Kidney (tissue), 14 donors: Measurements from ENCODE around the gene CNTN5. TPM values are rescaled to one million over a fixed set of nuclear protein-coding genes. Genes with fewer than 3 reads are reported as not detected.

Source experiments
- DNase-seq, 5 donors: peaks; one replicate each; pipeline ENCODE4 v3.0.0-alpha.2; 2013 to 2020
- FAIRE-seq: peaks from 2 replicates; lab custom pipeline; 2012; peaks lifted over from hg19 to GRCh38; lab: Jason Lieb, UNC
- H3K27ac ChIP-seq, 2 donors: one replicate each; pipeline ENCODE4 v1.7.0; 2013; ENCODE audit warnings: low read depth in 2 of 2, low read length in 2 of 2, inconsistent platforms in 1 of 2
- H3K27me3 ChIP-seq: one replicate; pipeline ENCODE4 v1.7.1; 2013; ENCODE audit warnings: low read length, inconsistent platforms; ENCODE audit not compliant: control insufficient read depth, insufficient read depth
- H3K36me3 ChIP-seq, 3 donors: one replicate each; pipeline versions ENCODE4 v1.7.0 to v1.7.1; 2013; ENCODE audit warnings: low read length in 3 of 3, control low read depth in 1 of 3, inconsistent platforms in 1 of 3; ENCODE audit not compliant: insufficient read depth in 3 of 3, control insufficient read depth in 2 of 3
- H3K4me1 ChIP-seq, 3 donors: one replicate each; pipeline versions ENCODE4 v1.7.0 to v1.7.1; 2013; ENCODE audit warnings: low read length in 3 of 3, inconsistent platforms in 1 of 3, low read depth in 1 of 3; ENCODE audit not compliant: control insufficient read depth in 2 of 3, insufficient read depth in 2 of 3
- H3K4me3 ChIP-seq, 3 donors: one replicate each; pipeline versions ENCODE4 v1.7.0 to v1.8.1; 2013; ENCODE audit warnings: low read length in 3 of 3, control low read depth in 1 of 3, inconsistent platforms in 1 of 3
- H3K9ac ChIP-seq, 3 donors: one replicate each; pipeline versions ENCODE4 v1.7.0 to v1.7.1; 2013; ENCODE audit warnings: low read length in 3 of 3, control low read depth in 1 of 3, inconsistent platforms in 1 of 3
- H3K9me3 ChIP-seq, 3 donors: one replicate each; pipeline versions ENCODE4 v1.7.0 to v1.7.1; 2013; ENCODE audit warnings: low read length in 3 of 3, control low read depth in 1 of 3, inconsistent platforms in 1 of 3; ENCODE audit not compliant: control insufficient read depth in 2 of 3, insufficient read depth in 1 of 3
- CTCF ChIP-seq: IDR thresholded peaks from 3 replicates; pipeline ENCODE4 v1.5.1; 2012; ENCODE audit warnings: mild to moderate bottlenecking, moderate library complexity, borderline replicate concordance; ENCODE audit not compliant: insufficient read depth; ENCODE audit errors: extremely low read depth
- intact Hi-C: fragments of 100-400 bp; cut with DNase I; formaldehyde crosslinking; loops from one replicate; pipeline ENCODE4 v1.11.1; 2022
- polyA plus RNA-seq: library from polyadenylated mRNA; stranded (reverse); fragments of 350-450 nt; fragmentation: Illumina TruSeq; extraction: RNeasy Lipid Tissue Mini Kit (QIAGEN cat#74804); gene quantifications from one replicate; pipeline ENCODE4 v1.2.3, GENCODE V29; 2014; ENCODE audit warnings: low read depth, low replicate concordance; ENCODE audit not compliant: insufficient read depth
- total RNA-seq: library from RNA; stranded (reverse); fragmentation: NEBNext Ultra II Directional; extraction: Animal tissue kit (Norgen Biotek cat#: 25700); gene quantifications from one replicate; pipeline ENCODE4 v1.2.1, GENCODE V29; 2021
- donor health status: control.
- donor health status: control.
- donor health status: control.
- donor health status: control.
- donor health status: control.
- donor health status: DM: yes; HTN: yes; CAD: no.
- donor health status: Normal renal cell carcinoma (clear cell type).

The CNTN5 gene
- total and polyA plus RNA-seq, 2 donors from 2014 or later = 0.11 to 0.66 TPM

GRCh38 chr11:99513368-99513767 lies 492.6 kb downstream of the CNTN5 start:
- no peaks in the 10 kb centered on the region for H3K4me1 ChIP-seq
- no peak for TF ChIP-seq CTCF
- no peaks in the 10 kb centered on the region for H3K36me3 ChIP-seq
- H3K9me3 ChIP-seq = no peaks in the 10 kb centered on the region
- H3K27ac ChIP-seq = no peak overlapping the region
- intact Hi-C loops = no loop called here
- DNase-seq = no peak
- no peak overlapping the region for H3K9ac ChIP-seq
- no peak overlapping the region for H3K4me3 ChIP-seq
- FAIRE-seq = no peak
- H3K27me3 ChIP-seq = no peaks in the 10 kb centered on the region

- no peak for TF ChIP-seq CTCF
- DNase-seq = no peak
- no peaks in the 10 kb centered on the region for H3K9me3 ChIP-seq
- H3K4me3 ChIP-seq = no peak overlapping the region
- no peaks in the 10 kb centered on the region for H3K27me3 ChIP-seq
- intact Hi-C loops = no loop called here
- H3K27ac ChIP-seq = no peak overlapping the region
- H3K36me3 ChIP-seq = no peaks in the 10 kb centered on the region
- no peaks in the 10 kb centered on the region for H3K4me1 ChIP-seq
- FAIRE-seq = no peak
- H3K9ac ChIP-seq = no peak overlapping the region
Measured at GRCh38 chr11:99519095-99519494, 498.3 kb downstream of the CNTN5 start.

- FAIRE-seq = no peak
Measured at GRCh38 chr11:99522467-99523173, 501.9 kb downstream of the CNTN5 start.

More at GRCh38 chr11:99522467-99523173, 501.9 kb downstream of the CNTN5 start:
- no peaks in the 10 kb centered on the region for H3K9me3 ChIP-seq
- no peak overlapping the region for H3K9ac ChIP-seq
- no peak overlapping the region for H3K4me3 ChIP-seq
- no peaks in the 10 kb centered on the region for H3K36me3 ChIP-seq
- H3K4me1 ChIP-seq = no peaks in the 10 kb centered on the region
- H3K27ac ChIP-seq = no peak overlapping the region
- intact Hi-C loops = no loop called here
- DNase-seq = no peak
- H3K27me3 ChIP-seq = no peaks in the 10 kb centered on the region
- no peak for TF ChIP-seq CTCF
